ENCODE measurements around the gene ALKBH7. TPM values are rescaled to one million over a fixed set of nuclear protein-coding genes. Genes with fewer than 3 reads are reported as not detected.

ALKBH7 gene
- total RNA-seq, 1 donor = 52.1 TPM

DNA sequence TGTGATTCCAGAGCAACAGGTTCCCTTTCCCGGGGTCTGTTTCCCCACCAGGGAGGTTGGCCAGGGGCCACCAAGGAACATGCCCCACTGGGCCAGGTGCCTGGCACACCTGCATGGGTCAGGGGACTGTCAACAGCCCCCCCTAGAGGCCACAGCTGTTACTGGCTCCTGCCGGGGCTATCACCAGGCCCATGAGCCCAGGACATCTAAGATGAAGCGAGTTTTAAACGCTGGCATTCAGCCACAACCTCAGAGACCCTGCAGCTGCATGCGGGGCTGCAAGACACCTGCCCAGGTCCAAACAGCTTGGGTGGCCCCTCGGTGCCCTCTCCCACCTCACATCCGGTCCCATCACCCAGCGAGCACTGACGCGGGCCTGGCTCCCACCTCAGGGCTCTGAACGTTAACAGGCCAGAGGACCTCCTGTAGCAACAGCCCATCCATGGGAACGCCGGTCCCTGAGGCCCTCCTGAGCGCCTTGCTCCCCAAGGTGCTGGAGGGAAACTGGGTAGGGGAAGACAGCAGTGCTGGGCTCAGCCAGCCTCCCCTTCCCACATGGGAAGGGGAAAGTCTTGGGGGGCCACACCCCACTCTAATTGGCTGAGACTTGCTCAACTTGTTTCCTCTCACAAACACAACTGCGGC is 40.0 kb downstream of the ALKBH7 start:
- no peak overlapping the region for H2AFZ ChIP-seq (ENCODE audit: low read length)
- no peaks in the 10 kb centered on the region for H3K27me3 ChIP-seq (ENCODE audit: insufficient read depth, low read length)
- no peak overlapping the region for H3K4me2 ChIP-seq (ENCODE audit: insufficient read depth, low read length)
- no peak overlapping the region for H3K4me3 ChIP-seq (ENCODE audit: insufficient read depth, low read length)
- peaks cover 3% of the 10 kb centered on the region for H3K79me2 ChIP-seq (ENCODE audit: insufficient read depth, low read length)
- H3K9me3 ChIP-seq (ENCODE audit: low read depth, low read length) = no peaks in the 10 kb centered on the region
- no peak overlapping the region for H3K27ac ChIP-seq (ENCODE audit: low read depth, low read length)
- no peaks in the 10 kb centered on the region for H3K4me1 ChIP-seq (ENCODE audit: insufficient read depth, low read length)
- peaks cover 4% of the 10 kb centered on the region for H4K20me1 ChIP-seq (ENCODE audit: insufficient read depth, low read length)
- TF ChIP-seq, protein P1, sequence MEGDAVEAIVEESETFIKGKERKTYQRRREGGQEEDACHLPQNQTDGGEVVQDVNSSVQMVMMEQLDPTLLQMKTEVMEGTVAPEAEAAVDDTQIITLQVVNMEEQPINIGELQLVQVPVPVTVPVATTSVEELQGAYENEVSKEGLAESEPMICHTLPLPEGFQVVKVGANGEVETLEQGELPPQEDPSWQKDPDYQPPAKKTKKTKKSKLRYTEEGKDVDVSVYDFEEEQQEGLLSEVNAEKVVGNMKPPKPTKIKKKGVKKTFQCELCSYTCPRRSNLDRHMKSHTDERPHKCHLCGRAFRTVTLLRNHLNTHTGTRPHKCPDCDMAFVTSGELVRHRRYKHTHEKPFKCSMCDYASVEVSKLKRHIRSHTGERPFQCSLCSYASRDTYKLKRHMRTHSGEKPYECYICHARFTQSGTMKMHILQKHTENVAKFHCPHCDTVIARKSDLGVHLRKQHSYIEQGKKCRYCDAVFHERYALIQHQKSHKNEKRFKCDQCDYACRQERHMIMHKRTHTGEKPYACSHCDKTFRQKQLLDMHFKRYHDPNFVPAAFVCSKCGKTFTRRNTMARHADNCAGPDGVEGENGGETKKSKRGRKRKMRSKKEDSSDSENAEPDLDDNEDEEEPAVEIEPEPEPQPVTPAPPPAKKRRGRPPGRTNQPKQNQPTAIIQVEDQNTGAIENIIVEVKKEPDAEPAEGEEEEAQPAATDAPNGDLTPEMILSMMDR (IDR thresholded peaks at IDR 0.05; ENCODE audit: extremely low read depth, low read depth, low read length) = peak; percentile 51
- peak; percentile 88 for DNase-seq (ENCODE audit: insufficient read length, low spot score, missing footprints)
- H3K36me3 ChIP-seq (ENCODE audit: insufficient read depth, low read length) = peaks cover 31% of the 10 kb centered on the region

DNA sequence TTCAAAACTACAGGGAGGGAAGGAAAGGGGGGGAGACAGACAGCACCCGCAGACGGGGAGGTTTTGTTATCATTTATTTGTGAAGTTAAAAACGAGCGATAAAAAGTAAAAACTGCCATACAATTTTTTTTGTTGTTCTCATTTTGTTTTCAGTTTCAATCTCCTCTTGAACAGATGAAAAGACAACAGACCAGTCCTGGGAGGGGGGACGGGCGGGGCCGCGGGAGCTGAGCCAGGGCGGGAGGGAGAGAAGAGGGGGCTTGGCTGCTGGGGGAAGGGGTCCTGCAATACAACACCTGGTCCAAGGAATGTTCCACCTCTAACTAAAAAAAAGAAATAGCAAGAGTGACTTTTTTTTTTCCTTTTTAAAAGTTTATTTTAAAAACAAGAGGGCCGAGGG is 40.7 kb downstream of the ALKBH7 start:
- no peaks in the 10 kb centered on the region for H3K9me3 ChIP-seq (ENCODE audit: low read depth, low read length)
- no peak overlapping the region for H3K4me2 ChIP-seq (ENCODE audit: insufficient read depth, low read length)
- TF ChIP-seq, protein P1 (IDR thresholded peaks at IDR 0.05; ENCODE audit: extremely low read depth, low read depth, low read length) = no peak
- no peak overlapping the region for H2AFZ ChIP-seq (ENCODE audit: low read length)
- no peaks in the 10 kb centered on the region for H3K27me3 ChIP-seq (ENCODE audit: insufficient read depth, low read length)
- H3K36me3 ChIP-seq (ENCODE audit: insufficient read depth, low read length) = peaks cover 38% of the 10 kb centered on the region
- no peak overlapping the region for H3K27ac ChIP-seq (ENCODE audit: low read depth, low read length)
- peaks cover 9% of the 10 kb centered on the region for H4K20me1 ChIP-seq (ENCODE audit: insufficient read depth, low read length)
- peak; percentile 80 for DNase-seq (ENCODE audit: insufficient read length, low spot score, missing footprints)
- no peaks in the 10 kb centered on the region for H3K4me1 ChIP-seq (ENCODE audit: insufficient read depth, low read length)
- no peak overlapping the region for H3K4me3 ChIP-seq (ENCODE audit: insufficient read depth, low read length)
- peaks cover 8% of the 10 kb centered on the region for H3K79me2 ChIP-seq (ENCODE audit: insufficient read depth, low read length)

DNA sequence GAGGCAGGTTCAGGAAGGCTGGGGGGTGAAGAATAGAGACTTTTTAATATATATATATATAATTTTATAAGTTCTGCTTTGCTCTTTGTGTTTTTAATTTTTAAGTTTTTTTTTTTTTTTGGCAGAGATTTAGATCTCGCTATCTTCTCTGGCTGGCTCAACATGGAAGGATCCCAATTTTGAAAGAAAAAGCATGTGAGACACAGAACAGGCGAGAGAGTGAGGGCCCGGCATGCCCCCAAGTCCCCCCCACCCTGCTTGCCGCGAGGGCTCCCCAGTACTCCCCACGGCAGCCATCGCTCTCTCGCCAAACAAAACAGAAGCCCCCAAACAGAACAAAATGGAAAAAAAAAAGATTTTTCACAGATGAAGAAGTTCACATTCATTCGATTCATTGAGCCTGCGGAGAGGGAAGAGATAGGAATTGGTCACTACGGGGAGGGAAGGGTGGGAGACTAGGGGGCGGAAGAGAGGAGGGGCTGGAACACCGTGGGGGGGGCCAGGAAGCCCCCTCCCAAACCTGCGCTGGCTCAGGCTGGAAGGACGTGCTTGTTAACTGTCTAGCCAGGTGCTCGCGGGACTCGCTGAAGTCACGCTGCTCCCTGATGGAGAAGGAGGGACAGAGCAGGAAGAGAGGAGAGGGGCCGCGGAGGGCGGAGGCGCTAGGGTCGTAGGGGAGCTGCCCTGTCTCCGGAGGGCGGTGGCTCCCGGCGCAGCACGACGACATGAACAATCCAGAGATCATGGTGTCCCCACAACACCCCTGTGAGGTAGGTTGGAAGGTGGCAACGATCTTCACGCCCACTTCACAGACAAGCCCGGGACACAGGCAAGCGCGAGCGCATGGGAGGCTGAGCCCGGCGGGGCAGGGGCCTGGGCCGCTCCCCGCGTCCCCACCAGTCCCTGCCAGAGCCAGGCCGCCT is 41.4 kb downstream of the ALKBH7 start:
- TF ChIP-seq, protein P1 (IDR thresholded peaks at IDR 0.05; ENCODE audit: extremely low read depth, low read depth, low read length) = no peak
- peaks cover 45% of the 10 kb centered on the region for H3K36me3 ChIP-seq (ENCODE audit: insufficient read depth, low read length)
- H2AFZ ChIP-seq (ENCODE audit: low read length) = no peak overlapping the region
- no peak overlapping the region for H3K4me3 ChIP-seq (ENCODE audit: insufficient read depth, low read length)
- no peak overlapping the region for H3K27ac ChIP-seq (ENCODE audit: low read depth, low read length)
- no peaks in the 10 kb centered on the region for H3K27me3 ChIP-seq (ENCODE audit: insufficient read depth, low read length)
- DNase-seq (ENCODE audit: insufficient read length, low spot score, missing footprints) = peak; percentile 82
- H3K79me2 ChIP-seq (ENCODE audit: insufficient read depth, low read length) = peaks cover 15% of the 10 kb centered on the region
- H4K20me1 ChIP-seq (ENCODE audit: insufficient read depth, low read length) = peaks cover 14% of the 10 kb centered on the region
- no peaks in the 10 kb centered on the region for H3K4me1 ChIP-seq (ENCODE audit: insufficient read depth, low read length)
- H3K9me3 ChIP-seq (ENCODE audit: low read depth, low read length) = no peaks in the 10 kb centered on the region
- H3K4me2 ChIP-seq (ENCODE audit: insufficient read depth, low read length) = no peak overlapping the region

Data from osteoblast (primary cell).